GM13977 (cell line): Measurements from ENCODE around the gene TSKS.
A peak's percentile ranks its signal among the peaks of the same experiment; 100 is the strongest.

ENCODE experiments used
- DNase-seq: peaks from one replicate; pipeline ENCODE4 v3.0.0; 2012; ENCODE audit warnings: low spot score
- in situ Hi-C: fragments of 300-500 bp; cut with MboI; formaldehyde crosslinking; loops from one replicate; pipeline ENCODE4 v1.12.0; 2022; ENCODE audit warnings: low sequenced_read_pairs, low pct_unique_long_range_greater_than_20kb, mixed read lengths, inconsistent platforms; ENCODE audit not compliant: unreplicated experiment
- TF ChIP-seq, protein P1 (sequence below): IDR thresholded peaks from 2 replicates; pipeline ENCODE4 v1.5.1; 2012; ENCODE audit warnings: mild to moderate bottlenecking, control low read depth; ENCODE audit not compliant: insufficient read depth; ENCODE audit errors: extremely low read depth, missing control alignments

Gene TSKS

DNA sequence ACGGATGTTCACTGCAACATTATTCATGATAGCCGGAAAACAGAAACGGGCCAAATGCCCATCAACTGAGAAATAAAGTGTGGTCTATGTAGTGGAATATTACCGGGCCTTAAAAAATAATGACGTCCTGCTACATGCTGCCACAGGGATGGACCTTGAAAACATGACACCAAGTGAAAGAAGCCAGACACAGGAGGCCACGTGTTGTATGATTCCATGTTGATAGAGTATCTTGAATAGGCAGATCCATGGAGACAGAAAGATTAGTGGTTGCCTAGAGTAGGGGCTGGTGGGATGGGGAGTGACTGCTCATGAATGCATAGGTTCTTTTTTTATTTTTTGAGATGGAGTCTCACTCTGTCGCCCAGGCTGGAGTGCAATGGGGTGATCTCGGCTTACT lies 7.4 kb upstream of the TSKS start:
- no peak for DNase-seq
- in situ Hi-C loops = no loop called here
- TF ChIP-seq, protein P1, sequence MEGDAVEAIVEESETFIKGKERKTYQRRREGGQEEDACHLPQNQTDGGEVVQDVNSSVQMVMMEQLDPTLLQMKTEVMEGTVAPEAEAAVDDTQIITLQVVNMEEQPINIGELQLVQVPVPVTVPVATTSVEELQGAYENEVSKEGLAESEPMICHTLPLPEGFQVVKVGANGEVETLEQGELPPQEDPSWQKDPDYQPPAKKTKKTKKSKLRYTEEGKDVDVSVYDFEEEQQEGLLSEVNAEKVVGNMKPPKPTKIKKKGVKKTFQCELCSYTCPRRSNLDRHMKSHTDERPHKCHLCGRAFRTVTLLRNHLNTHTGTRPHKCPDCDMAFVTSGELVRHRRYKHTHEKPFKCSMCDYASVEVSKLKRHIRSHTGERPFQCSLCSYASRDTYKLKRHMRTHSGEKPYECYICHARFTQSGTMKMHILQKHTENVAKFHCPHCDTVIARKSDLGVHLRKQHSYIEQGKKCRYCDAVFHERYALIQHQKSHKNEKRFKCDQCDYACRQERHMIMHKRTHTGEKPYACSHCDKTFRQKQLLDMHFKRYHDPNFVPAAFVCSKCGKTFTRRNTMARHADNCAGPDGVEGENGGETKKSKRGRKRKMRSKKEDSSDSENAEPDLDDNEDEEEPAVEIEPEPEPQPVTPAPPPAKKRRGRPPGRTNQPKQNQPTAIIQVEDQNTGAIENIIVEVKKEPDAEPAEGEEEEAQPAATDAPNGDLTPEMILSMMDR = no peak

DNA sequence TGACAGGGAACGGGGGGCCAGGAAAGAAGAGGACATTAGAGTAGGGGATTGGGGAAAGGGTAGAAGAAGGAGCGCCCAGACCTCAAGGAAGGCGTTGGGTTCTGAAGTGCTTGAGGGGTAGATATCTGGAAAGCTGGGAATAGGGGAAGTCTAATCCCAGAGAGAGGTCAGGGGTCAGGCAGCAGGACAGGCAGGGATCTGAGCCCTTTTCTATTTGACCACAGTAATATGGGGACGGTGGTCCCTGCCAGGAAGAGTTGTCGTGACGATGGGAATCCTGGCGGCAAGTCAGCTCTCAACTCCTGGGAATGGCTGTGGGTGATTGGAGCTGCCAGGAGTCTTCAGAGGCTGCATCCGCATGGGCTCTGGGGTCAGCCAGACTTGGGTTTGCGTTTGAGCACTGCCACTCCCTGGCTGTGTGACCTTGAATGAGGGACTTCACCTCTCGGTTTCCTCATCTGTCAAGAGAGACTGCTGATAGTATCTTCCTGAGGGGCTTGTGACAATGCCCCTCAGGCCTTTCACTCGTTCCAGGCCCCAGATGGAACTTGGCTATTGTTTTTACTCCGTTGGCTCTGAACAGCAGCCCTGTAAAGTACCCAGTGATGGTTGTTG lies 5.0 kb upstream of the TSKS start:
- in situ Hi-C loops = no loop called here
- TF ChIP-seq, protein P1 = no peak
- DNase-seq = no peak

DNA sequence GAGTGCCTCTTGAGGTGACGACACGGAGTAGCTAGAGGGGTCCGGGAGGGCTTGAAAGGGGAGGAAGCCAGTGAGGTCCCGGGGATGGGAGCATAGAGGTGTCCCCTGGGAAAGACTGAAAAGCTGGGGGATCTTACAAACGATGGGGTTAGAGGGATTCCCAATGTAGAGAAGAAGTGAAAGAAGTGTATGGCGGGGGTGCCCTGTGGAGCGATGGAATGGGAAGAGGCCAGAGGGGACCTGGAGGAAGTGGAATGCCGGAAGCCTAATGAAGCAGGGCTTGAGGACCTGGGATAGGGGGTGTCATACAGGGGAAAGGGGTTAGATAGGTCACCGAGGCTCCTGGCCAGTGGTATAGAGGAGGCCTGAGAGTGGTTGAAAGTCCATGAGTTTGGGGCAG lies 4.3 kb upstream of the TSKS start:
- in situ Hi-C loops = no loop called here
- DNase-seq = no peak
- TF ChIP-seq, protein P1 = no peak

DNA sequence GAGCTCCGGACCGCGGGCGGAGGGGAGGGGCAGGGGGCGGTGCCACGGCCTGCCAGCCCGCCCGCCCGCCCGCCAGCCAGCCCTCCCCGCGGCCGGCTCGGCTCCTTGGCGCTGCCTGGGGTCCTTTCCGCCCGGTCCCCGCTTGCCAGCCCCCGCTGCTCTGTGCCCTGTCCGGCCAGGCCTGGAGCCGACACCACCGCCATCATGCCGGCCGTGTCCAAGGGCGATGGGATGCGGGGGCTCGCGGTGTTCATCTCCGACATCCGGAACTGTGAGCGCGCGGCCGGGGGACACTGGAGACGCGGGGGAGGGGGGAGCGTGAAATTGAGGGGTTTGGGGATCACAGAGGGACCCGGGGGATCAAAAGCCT lies 3.8 kb upstream of the TSKS start, which contains the start of gene AP2A1:
TSS of gene AP2A1 (plus strand) at position 72 of the 370 bp plus-strand sequence. CDS start at position 205, 133 bp downstream.
- TF ChIP-seq, protein P1 = no peak
- in situ Hi-C loops = no loop called here
- no peak for DNase-seq

DNA sequence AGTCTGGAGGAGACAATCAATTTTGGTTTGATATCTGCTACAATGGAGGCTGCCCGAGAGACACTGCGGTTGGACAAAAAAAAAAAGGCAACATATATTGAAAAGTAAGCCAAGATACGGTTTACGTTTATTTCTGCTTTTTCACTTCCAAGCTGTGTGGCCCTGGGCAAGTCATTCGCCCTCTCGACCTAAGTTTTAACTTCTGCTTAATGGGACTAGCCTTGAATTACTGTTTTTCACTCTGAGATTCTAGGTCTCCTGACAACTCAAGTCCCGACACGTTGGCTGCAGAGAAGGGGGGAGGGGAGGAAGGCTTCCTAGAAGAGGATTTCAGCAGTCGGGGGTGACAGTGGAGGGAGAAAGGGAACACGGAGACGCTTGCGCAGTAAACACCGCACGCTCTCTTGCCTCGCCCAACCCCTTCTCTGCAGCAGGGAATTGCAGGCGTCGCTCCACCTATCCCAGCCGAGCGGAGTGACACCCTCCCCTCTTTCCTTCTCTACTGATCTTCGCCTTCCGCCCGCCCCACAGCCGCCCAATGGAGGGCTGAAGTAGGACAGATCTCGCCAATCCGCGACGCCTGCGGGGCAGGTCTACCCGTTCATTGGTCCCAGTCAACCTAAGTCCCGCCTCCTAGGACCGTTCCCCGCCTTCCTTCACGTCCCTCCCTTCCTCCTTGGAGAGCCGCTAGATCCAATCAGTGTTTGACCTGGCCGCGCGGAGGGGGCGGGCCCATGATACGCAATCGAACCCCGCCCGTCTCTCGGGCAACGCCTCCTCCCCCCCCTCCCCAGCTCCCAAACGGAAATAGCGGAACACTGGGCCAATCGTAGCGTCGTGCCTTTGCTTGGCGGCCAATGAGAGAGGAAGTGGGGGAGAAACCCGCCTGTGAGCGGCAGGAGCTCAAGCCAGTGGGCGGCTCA lies 3.2 kb upstream of the TSKS start:
- peak; percentile 100 for DNase-seq
- in situ Hi-C loops = no loop called here
- TF ChIP-seq, protein P1 = no peak

DNA sequence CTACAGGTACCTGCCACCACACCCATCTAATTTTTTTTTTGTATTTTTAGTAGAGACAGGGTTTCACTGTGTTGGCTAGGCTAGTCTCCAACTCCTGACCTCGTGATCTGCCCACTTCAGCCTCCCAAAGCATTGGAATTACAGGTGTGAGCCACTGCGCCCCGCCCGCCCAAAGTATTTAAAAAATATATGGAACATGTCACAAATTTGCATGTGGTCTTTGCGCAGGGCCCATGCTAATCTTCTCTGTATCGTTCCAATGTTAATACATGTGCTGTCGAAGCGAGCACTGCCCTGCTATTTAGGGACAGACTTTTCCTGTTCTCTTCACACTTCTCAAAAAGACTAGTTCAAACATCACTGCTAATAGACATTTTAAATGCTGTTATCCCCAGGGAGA lies 1.2 kb upstream of the TSKS start:
- DNase-seq = no peak
- in situ Hi-C loops = no loop called here
- TF ChIP-seq, protein P1 = no peak
